H1 (cell line): ENCODE data around the gene MAP6. TPM values are rescaled to one million over a fixed set of nuclear protein-coding genes. Genes with fewer than 3 reads are reported as not detected.

Experiments used
- MAX ChIP-seq: IDR thresholded peaks from 2 replicates; pipeline ENCODE4 v1.6.1; 2012; ENCODE audit warnings: inconsistent platforms
- RXRA ChIP-seq: IDR thresholded peaks from 2 replicates; pipeline ENCODE4 v1.6.1; 2011; ENCODE audit warnings: low read depth, mild to moderate bottlenecking, low read length, moderate library complexity; ENCODE audit not compliant: insufficient read depth
- polyA plus RNA-seq, 7 experiments: library from polyadenylated mRNA; depleted of rRNA in 3 of 7; stranded (reverse) in 5 of 7; unstranded in 2 of 7; fragments of >200 nt in 5 of 7; fragments of 200-250 nt in 2 of 7; gene quantifications; 1 replicate in 5 of 7; 2 replicates in 1 of 7; 4 replicates in 1 of 7; pipeline versions ENCODE4 v1.2.1 to v1.2.3, GENCODE V29; 2011 to 2013; ENCODE audit warnings: missing spikeins in 2 of 7, mixed read lengths in 2 of 7
- total RNA-seq: library from RNA; stranded (reverse); fragmentation: NEBNext Ultra II Directional; extraction: Animal tissue kit (Norgen Biotek cat#: 25700); gene quantifications from 2 replicates; pipeline ENCODE4 v1.2.1, GENCODE V29; 2021

MAP6 gene
- total and polyA plus RNA-seq, 2 of the 8 experiments (the other 6 are each of a cell fraction or from before 2014, with no cell fraction given), result 0.54 to 0.89 TPM

- TF ChIP-seq MAX (0 out of 2 replicates have a peak, but pooled peaks have one; percentile 4), RXRA (no peak)
These were observed 897 bp downstream of the MAP6 start (continued) for GRCh38 chr11:75667831-75668450.
